Neural crest cell (in vitro differentiated cells): ENCODE data around the gene SOX18. TPM values are rescaled to one million over a fixed set of nuclear protein-coding genes. Genes with fewer than 3 reads are reported as not detected.
"Not testable (repeated sequence)": the region's sequence is repeated elsewhere in the genome, so short reads cannot be mapped to it uniquely, and the experiment has no call there.

Source experiments
- DNase-seq: peaks from one replicate; pipeline ENCODE4 v3.0.0; 2021; ENCODE audit warnings: low read depth, mixed read lengths, low spot score
- H3K27ac Mint-ChIP-seq: one replicate; pipeline ENCODE4 v1.8.0; 2021; ENCODE audit warnings: mild to moderate bottlenecking, mixed read lengths; ENCODE audit not compliant: unreplicated experiment
- H3K27me3 Mint-ChIP-seq: 2 replicates; pipeline ENCODE4 v1.8.0; 2021; ENCODE audit warnings: low read depth, mild to moderate bottlenecking, mixed read lengths
- H3K36me3 Mint-ChIP-seq: 2 replicates; pipeline ENCODE4 v1.8.0; 2021; ENCODE audit warnings: low read depth, mild to moderate bottlenecking, mixed read lengths
- H3K4me1 Mint-ChIP-seq: 2 replicates; pipeline ENCODE4 v1.8.0; 2021; ENCODE audit warnings: mixed read lengths
- H3K4me3 Mint-ChIP-seq: one replicate; pipeline ENCODE4 v1.8.0; 2021; ENCODE audit warnings: mild to moderate bottlenecking, mixed read lengths
- H3K9me3 Mint-ChIP-seq: 2 replicates; pipeline ENCODE4 v1.8.0; 2021; ENCODE audit warnings: mixed read lengths
- total RNA-seq: library from RNA; stranded (reverse); gene quantifications from 2 replicates; pipeline ENCODE4 v1.2.1, GENCODE V29; 2021
- TF ChIP-seq, protein P1 (sequence below): fragments of 200-600 bp; sonication (generic); conservative IDR thresholded peaks from 2 replicates; pipeline ENCODE4 v1.5.0; 2021; ENCODE audit warnings: antibody characterized with exemption, mild to moderate bottlenecking

The SOX18 gene
- total RNA-seq, 1 donor from 2014 or later, result not detected

DNA sequence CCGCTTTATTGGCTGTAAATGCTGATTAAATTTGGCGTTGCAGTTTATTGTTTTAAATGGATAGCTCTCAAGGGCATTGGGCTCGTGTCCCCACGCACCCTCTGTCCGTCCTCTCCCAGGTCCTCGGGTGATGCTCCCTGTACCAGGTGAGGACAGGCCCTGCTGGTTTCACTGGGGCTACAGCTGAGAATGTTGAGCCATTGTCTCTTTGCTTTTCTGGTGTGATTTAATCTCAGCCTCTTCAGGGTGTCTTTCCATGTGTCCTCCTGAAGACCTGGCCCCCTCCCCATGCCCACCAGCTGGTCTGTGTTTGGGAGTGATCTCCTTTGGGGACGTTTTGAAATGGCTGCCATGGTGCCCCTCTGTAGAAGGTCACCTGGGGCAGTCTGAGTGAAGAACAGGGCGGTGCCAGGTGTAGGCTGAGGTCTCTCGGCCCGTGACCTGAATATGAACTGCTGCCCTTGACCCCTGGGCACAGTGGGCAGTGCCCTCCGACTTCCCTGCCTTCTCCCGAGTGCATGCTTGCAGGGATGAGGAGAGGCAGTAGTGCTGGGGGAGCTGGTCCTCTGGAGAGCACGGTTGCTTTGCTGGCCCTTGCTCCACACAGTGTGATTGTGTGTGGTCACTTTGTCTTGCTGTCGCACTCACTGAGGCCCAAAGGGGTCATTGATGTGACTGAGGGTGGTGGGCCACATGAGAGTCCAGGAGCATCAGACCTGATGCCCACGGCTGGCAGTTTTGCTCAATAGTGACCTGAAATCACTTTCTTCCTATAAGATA, 25.9 kb downstream of the SOX18 start:
- DNase-seq, result no peak
- Mint-ChIP-seq H3K27me3 (no peaks in the 10 kb centered on the region), H3K27ac (no peak overlapping the region), H3K36me3 (peaks cover 10% of the 10 kb centered on the region), H3K4me1 (peaks cover 4% of the 10 kb centered on the region), H3K4me3 (no peak overlapping the region), H3K9me3 (no peaks in the 10 kb centered on the region)
- TF ChIP-seq, protein P1, sequence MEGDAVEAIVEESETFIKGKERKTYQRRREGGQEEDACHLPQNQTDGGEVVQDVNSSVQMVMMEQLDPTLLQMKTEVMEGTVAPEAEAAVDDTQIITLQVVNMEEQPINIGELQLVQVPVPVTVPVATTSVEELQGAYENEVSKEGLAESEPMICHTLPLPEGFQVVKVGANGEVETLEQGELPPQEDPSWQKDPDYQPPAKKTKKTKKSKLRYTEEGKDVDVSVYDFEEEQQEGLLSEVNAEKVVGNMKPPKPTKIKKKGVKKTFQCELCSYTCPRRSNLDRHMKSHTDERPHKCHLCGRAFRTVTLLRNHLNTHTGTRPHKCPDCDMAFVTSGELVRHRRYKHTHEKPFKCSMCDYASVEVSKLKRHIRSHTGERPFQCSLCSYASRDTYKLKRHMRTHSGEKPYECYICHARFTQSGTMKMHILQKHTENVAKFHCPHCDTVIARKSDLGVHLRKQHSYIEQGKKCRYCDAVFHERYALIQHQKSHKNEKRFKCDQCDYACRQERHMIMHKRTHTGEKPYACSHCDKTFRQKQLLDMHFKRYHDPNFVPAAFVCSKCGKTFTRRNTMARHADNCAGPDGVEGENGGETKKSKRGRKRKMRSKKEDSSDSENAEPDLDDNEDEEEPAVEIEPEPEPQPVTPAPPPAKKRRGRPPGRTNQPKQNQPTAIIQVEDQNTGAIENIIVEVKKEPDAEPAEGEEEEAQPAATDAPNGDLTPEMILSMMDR, result no peak

DNA sequence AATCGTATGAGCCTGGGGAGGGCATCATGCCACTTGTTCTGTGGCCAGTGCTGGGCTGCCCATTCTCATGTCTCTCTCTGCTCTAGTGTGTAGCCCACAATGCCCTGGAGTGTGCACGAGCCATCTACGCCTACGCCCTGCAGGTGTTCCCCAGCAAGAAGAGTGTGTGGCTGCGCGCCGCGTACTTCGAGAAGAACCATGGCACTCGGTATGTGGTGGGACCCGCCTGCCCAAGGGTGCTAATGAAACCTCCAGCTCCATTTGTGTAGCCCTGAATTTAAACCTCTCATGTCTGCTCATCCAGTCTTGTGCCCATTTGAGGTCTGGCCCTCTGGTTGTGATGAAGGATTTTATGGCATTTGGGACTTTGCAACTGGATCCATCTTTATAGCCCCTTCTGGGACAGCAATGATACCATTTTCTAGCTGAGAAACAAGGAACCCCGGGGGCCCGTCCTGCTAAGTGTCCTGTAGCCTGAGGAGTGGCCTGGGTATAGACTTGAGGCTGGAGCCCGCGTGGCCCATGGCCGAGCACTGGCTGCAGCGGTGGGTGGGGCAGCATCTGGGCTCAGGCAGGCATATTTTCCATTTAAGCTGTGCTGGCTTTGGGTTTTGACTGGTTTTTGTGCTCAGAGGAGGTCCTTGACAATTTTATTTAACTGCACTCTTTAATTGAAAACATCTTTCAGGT, 26.6 kb downstream of the SOX18 start:
- DNase-seq, result no peak
- Mint-ChIP-seq H3K4me1 (peaks cover 4% of the 10 kb centered on the region), H3K4me3 (no peak overlapping the region), H3K27me3 (no peaks in the 10 kb centered on the region), H3K36me3 (peaks cover 7% of the 10 kb centered on the region), H3K27ac (no peak overlapping the region), H3K9me3 (no peaks in the 10 kb centered on the region)
- TF ChIP-seq, protein P1, result no peak

DNA sequence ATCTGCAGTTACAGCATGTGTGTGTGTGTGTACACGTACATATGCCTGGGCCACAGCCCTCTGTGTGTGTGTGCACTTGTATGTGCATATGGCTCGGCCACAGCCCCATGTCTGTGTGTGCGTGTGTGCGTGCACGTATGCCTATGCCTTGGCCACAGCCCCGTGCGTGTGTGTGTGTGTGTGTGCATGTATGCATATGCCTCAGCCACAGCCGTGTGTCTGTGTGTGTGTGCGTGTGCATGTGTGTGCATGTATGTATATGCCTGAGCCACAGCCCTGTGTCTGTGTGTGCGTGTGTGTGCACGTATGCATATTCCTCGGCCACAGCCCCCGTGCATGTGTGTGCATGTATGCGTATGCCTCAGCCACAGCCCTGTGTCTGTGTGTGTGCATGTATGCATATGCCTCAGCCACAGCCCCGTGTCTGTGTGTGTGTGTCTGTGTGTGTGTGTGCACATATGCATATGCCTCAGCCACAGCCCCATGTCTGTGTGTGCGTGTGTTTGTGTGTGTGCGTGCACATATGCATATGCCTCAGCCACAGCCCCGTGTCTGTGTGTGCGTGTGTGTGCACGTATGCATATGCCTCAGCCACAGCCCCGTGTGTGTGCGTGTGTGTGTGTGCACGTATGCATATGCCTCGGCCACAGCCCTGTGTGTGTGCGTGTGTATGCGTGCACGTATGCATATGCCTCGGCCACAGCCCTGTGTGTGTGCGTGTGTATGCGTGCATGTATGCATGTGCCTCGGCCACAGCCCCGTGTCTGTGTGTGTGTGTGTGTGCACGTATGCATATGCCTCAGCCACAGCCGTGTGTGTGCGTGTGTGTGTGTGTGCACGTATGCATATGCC, 28.1 kb downstream of the SOX18 start:
- DNase-seq, result no peak
- Mint-ChIP-seq H3K4me1 (peaks cover 4% of the 10 kb centered on the region), H3K9me3 (no peaks in the 10 kb centered on the region), H3K27ac (no peak overlapping the region), H3K36me3 (peaks cover 13% of the 10 kb centered on the region), H3K27me3 (no peaks in the 10 kb centered on the region), H3K4me3 (no peak overlapping the region)
- TF ChIP-seq, protein P1, result no peak

DNA sequence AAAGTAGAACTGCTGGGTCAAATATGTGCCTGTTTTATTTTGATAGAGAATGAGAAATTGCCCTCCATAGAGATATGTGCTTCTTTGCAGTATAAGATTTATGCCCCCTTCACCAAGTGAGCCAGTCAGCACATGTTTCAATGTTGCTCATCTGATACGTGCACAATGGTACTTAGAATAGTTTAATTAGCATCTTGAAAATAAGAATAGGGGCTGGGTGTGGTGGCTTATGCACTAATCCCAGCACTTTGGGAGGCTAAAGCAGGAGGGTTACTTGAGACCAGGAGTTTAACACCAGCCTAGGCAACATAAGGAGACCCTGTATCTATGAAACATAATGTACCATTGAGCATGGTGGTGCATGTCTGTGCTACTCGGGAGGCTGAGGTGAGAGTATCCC, 33.8 kb downstream of the SOX18 start:
- no peaks in the 10 kb centered on the region for H3K9me3 Mint-ChIP-seq
- H3K27ac Mint-ChIP-seq, result no peak overlapping the region
- H3K4me3 Mint-ChIP-seq, result no peak overlapping the region
- DNase-seq, result no peak
- no peaks in the 10 kb centered on the region for H3K27me3 Mint-ChIP-seq
- peaks cover 15% of the 10 kb centered on the region for H3K36me3 Mint-ChIP-seq
- H3K4me1 Mint-ChIP-seq, result no peaks in the 10 kb centered on the region
- TF ChIP-seq, protein P1, result no peak

DNA sequence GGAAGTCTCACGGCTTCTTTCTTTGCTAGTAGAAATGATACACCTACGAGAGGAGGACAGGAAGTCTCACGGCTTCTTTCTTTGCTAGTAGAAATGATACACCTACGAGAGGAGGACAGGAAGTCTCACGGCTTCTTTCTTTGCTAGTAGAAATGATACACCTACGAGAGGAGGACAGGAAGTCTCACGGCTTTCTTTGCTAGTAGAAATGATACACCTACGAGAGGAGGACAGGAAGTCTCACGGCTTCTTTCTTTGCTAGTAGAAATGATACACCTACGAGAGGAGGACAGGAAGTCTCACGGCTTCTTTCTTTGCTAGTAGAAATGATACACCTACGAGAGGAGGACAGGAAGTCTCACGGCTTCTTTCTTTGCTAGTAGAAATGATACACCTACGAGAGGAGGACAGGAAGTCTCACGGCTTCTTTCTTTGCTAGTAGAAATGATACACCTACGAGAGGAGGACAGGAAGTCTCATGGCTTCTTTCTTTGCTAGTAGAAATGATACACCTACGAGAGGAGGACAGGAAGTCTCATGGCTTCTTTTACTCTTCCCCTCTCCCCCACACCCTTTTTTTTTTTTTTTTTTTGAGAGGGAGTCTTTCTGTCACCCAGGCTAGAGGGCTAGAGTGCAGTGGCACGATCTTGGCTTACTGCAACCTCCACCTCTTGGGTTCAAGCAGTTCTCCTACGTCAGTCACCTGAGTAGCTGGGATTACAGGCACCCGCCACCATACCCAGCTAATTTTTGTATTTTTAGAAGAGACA, 36.9 kb downstream of the SOX18 start:
- not testable (repeated sequence) for H3K4me1 Mint-ChIP-seq, H3K9me3 Mint-ChIP-seq, DNase-seq, H3K27ac Mint-ChIP-seq, H3K27me3 Mint-ChIP-seq, H3K4me3 Mint-ChIP-seq
- peaks cover 31% of the 10 kb centered on the region for H3K36me3 Mint-ChIP-seq
